K562 (cell line): Measurements from ENCODE around the gene PPHLN1. TPM values are rescaled to one million over a fixed set of nuclear protein-coding genes. Genes with fewer than 3 reads are reported as not detected.
A peak's percentile ranks its signal among the peaks of the same experiment; 100 is the strongest.

Experiments used
- CREB3L1 ChIP-seq: fragments of 450-650 bp; IDR thresholded peaks from 2 replicates; pipeline ENCODE4 v1.6.1; 2014; ENCODE audit warnings: low read depth, mild to moderate bottlenecking, moderate library complexity, borderline replicate concordance
- DLX4 ChIP-seq: fragments of 250-450 bp; sonication (Bioruptor Pico); IDR thresholded peaks from 2 replicates; pipeline ENCODE4 v1.6.1; 2021; ENCODE audit warnings: mild to moderate bottlenecking
- E2F8 ChIP-seq: fragments of 450-650 bp; IDR thresholded peaks from 2 replicates; pipeline ENCODE4 v1.7.1; 2018; ENCODE audit warnings: mild to moderate bottlenecking, low read depth; ENCODE audit not compliant: partially characterized antibody
- ETS1 ChIP-seq: conservative IDR thresholded peaks from 2 replicates; pipeline ENCODE4 v1.6.1; 2011; ENCODE audit warnings: low read depth, mild to moderate bottlenecking, low read length; ENCODE audit not compliant: control insufficient read depth
- GABPB2 ChIP-seq: fragments of 250-450 bp; sonication (Bioruptor Pico); conservative IDR thresholded peaks from 2 replicates; pipeline ENCODE4 v1.5.1; 2021; ENCODE audit warnings: mild to moderate bottlenecking
- GTF2F1 ChIP-seq: IDR thresholded peaks from 2 replicates; pipeline ENCODE4 v1.6.1; 2011; ENCODE audit warnings: low read depth, low read length, improper control_type of control experiment
- ID3 ChIP-seq, 2 experiments: fragments of 250-450 bp in 1 of 2; fragments of 450-650 bp in 1 of 2; sonication (Bioruptor Pico) in 1 of 2; IDR thresholded peaks; 2 replicates each; pipeline versions ENCODE4 v1.6.1 to v1.8.0; 2016 to 2021; ENCODE audit warnings: mild to moderate bottlenecking in 2 of 2, moderate library complexity in 2 of 2, missing compliant biosample characterization in 1 of 2, missing genetic modification characterization in 1 of 2
- KLF13 ChIP-seq: fragments of 450-650 bp; IDR thresholded peaks from 2 replicates; pipeline ENCODE4 v1.6.1; 2016; ENCODE audit warnings: missing genetic modification characterization, low read depth, mild to moderate bottlenecking, missing compliant biosample characterization, moderate library complexity, borderline replicate concordance
- MAZ ChIP-seq, 2 experiments: fragments of 450-650 bp in 1 of 2; sonication (generic) in 1 of 2; formaldehyde crosslinking; IDR thresholded peaks in 1 of 2; conservative IDR thresholded peaks in 1 of 2; 2 replicates each; pipeline versions ENCODE4 v1.4.0 to v1.5.0; 2020; ENCODE audit warnings: mild to moderate bottlenecking in 1 of 2, missing genetic modification reagents in 1 of 2
- NFYB ChIP-seq: IDR thresholded peaks from 2 replicates; pipeline ENCODE4 v1.6.1; 2011; ENCODE audit warnings: mild to moderate bottlenecking, moderate library complexity; ENCODE audit not compliant: insufficient read length; ENCODE audit errors: extremely low read depth
- NR4A1 ChIP-seq, 2 experiments: fragments of 250-450 bp in 1 of 2; fragments of 450-650 bp in 1 of 2; sonication (Bioruptor Pico) in 1 of 2; IDR thresholded peaks; 2 replicates each; pipeline versions ENCODE4 v1.4.0 to v1.6.1; 2016 to 2020; ENCODE audit warnings: mild to moderate bottlenecking in 2 of 2, missing compliant biosample characterization in 1 of 2, missing genetic modification characterization in 1 of 2, moderate library complexity in 1 of 2
- PHB2 ChIP-seq: fragments of 450-650 bp; IDR thresholded peaks from 2 replicates; pipeline ENCODE4 v1.6.1; 2017; ENCODE audit warnings: low read depth
- RBM17 ChIP-seq: fragments of 200-400 bp; formaldehyde crosslinking; IDR thresholded peaks from 2 replicates; pipeline ENCODE4 v1.6.1; 2017; ENCODE audit warnings: low read depth, mild to moderate bottlenecking, low read length, borderline replicate concordance
- RBM34 ChIP-seq: fragments of 200-400 bp; formaldehyde crosslinking; IDR thresholded peaks from 2 replicates; pipeline ENCODE4 v1.6.1; 2018; ENCODE audit warnings: low read length, borderline replicate concordance; ENCODE audit not compliant: insufficient read depth
- RFX1 ChIP-seq: fragments of 450-650 bp; IDR thresholded peaks from 2 replicates; pipeline ENCODE4 v1.6.1; 2016; ENCODE audit warnings: mild to moderate bottlenecking, moderate library complexity
- SRSF7 ChIP-seq: fragments of 200-400 bp; formaldehyde crosslinking; optimal IDR thresholded peaks from 2 replicates; pipeline ENCODE3; 2017; ENCODE audit warnings: mild to moderate bottlenecking, low read depth, low read length
- ZNF444 ChIP-seq: fragments of 250-450 bp; sonication (Bioruptor Pico); IDR thresholded peaks from 2 replicates; pipeline ENCODE4 v1.4.0; 2020; ENCODE audit warnings: mild to moderate bottlenecking, moderate library complexity
- ZSCAN32 ChIP-seq: fragments of 450-650 bp; formaldehyde crosslinking; IDR thresholded peaks from 2 replicates; pipeline ENCODE4 v1.4.0; 2020; ENCODE audit warnings: mild to moderate bottlenecking, moderate library complexity
- polyA plus RNA-seq, 8 experiments: library from polyadenylated mRNA; depleted of rRNA in 4 of 8; stranded (reverse) in 5 of 8; unstranded in 3 of 8; fragments of >200 nt; fragmentation: Nextera tagmentation in 2 of 8; fragmentation: Illumina TruSeq in 1 of 8; extraction: Ambion mirVana in 2 of 8; extraction: Trizol in 1 of 8; gene quantifications; 2 replicates each; pipeline versions ENCODE4 v1.2.1 to v1.2.3, GENCODE V29; 2011 to 2014; ENCODE audit warnings: inconsistent platforms in 1 of 8, missing spikeins in 1 of 8
- total RNA-seq, 7 experiments: library from RNA; depleted of rRNA in 6 of 7; stranded (reverse); fragments of >200 nt in 6 of 7; fragmentation: Illumina TruSeq in 2 of 7; extraction: Trizol in 2 of 7; gene quantifications; 2 replicates each; pipeline versions ENCODE4 v1.2.1 to v1.2.3, GENCODE V29; 2011 to 2021; ENCODE audit warnings: low replicate concordance in 1 of 7

The PPHLN1 gene
- total and polyA plus RNA-seq, 9 of the 15 experiments (the other 6 are each of a cell fraction or from before 2014, with no cell fraction given) = 66.3 to 112 (median 93.6) TPM

GRCh38 chr12:42325653-42326474 lies at the start of gene PPHLN1, which contains the start of gene ZCRB1 (continued):
- TF ChIP-seq RFX1 (no peak), ZSCAN32 (CRISPR knock-in tag) (no peak), MAZ (CRISPR knock-in tag; conservative IDR thresholded peaks at IDR 0.05 in 1 of 2, IDR thresholded peaks at IDR 0.05 in 1 of 2) (peak; percentile 65 to 82; a peak in 3 of 4 replicates), RBM17 (no peak), RBM34 (no peak), DLX4 (CRISPR knock-in tag) (no peak), E2F8 (peak; percentile 83), ETS1 (peak; percentile 79), SRSF7 (no peak), GABPB2 (CRISPR knock-in tag) (no peak), ID3 (CRISPR knock-in tag; IDR thresholded peaks at IDR 0.05) (no peak), ID3 (tag; IDR thresholded peaks at IDR 0.05) (no peak), GTF2F1 (no peak), ZNF444 (no peak), NR4A1 (CRISPR knock-in tag; IDR thresholded peaks at IDR 0.05) (no peak), NR4A1 (tag; IDR thresholded peaks at IDR 0.05) (no peak), CREB3L1 (no peak), KLF13 (no peak), NFYB (no peak), PHB2 (no peak)
